Stimulated activated CD8-positive, alpha-beta memory T cell treated with anti-CD3 and anti-CD28 coated beads, Interleukin-4, amount 100 ng/mL, for 24 hours (primary cell): Measurements from ENCODE around the gene HTR6.

ENCODE experiments used
- DNase-seq: peaks from one replicate; pipeline ENCODE4 v3.0.0-alpha.2; 2020; ENCODE audit warnings: low read depth

The HTR6 gene

GRCh38 chr1:19656780-19657466, 7.8 kb upstream of the HTR6 start:
- no peak for DNase-seq

GRCh38 chr1:19657511-19657910, 7.2 kb upstream of the HTR6 start:
- no peak for DNase-seq

GRCh38 chr1:19658186-19658585, 6.5 kb upstream of the HTR6 start:
- no peak for DNase-seq

GRCh38 chr1:19661721-19662228, 2.9 kb upstream of the HTR6 start:
- DNase-seq: no peak

- DNase-seq: no peak
Observed at GRCh38 chr1:19662313-19662712, 2.4 kb upstream of the HTR6 start.

- DNase-seq: no peak
Observed at GRCh38 chr1:19665186-19665495, 466 bp downstream of the HTR6 start.

- DNase-seq: no peak
Observed at GRCh38 chr1:19665496-19666465, 1.1 kb downstream of the HTR6 start.

- DNase-seq: no peak
Observed at GRCh38 chr1:19668888-19669287, 4.2 kb downstream of the HTR6 start.

- DNase-seq: no peak
Observed at GRCh38 chr1:19670787-19671186, 6.1 kb downstream of the HTR6 start.

- no peak for DNase-seq
Observed at GRCh38 chr1:19672237-19672636, 7.6 kb downstream of the HTR6 start.

GRCh38 chr1:19675797-19676196, 11.1 kb downstream of the HTR6 start:
- no peak for DNase-seq

- no peak for DNase-seq
Observed at GRCh38 chr1:19676438-19676922, 11.8 kb downstream of the HTR6 start.

- no peak for DNase-seq
Observed at GRCh38 chr1:19678493-19678892, 13.8 kb downstream of the HTR6 start.

GRCh38 chr1:19678931-19679453, 14.3 kb downstream of the HTR6 start:
- no peak for DNase-seq

- DNase-seq: no peak
Observed at GRCh38 chr1:19679691-19680090, 15.0 kb downstream of the HTR6 start.

GRCh38 chr1:19680644-19681043, 16.0 kb downstream of the HTR6 start:
- DNase-seq: no peak

- DNase-seq: no peak
Observed at GRCh38 chr1:19682257-19682656, 17.6 kb downstream of the HTR6 start.

- no peak for DNase-seq
Observed at GRCh38 chr1:19682901-19683300, 18.2 kb downstream of the HTR6 start.

- no peak for DNase-seq
Observed at GRCh38 chr1:19683351-19683750, 18.7 kb downstream of the HTR6 start.

GRCh38 chr1:19684677-19685076, 20.0 kb downstream of the HTR6 start:
- no peak for DNase-seq

GRCh38 chr1:19685994-19686393, 21.3 kb downstream of the HTR6 start:
- DNase-seq: no peak

- no peak for DNase-seq
Observed at GRCh38 chr1:19687414-19687813, 22.7 kb downstream of the HTR6 start.
